GM21390 (cell line): ENCODE data around the gene CSNK1A1L.
A peak's percentile ranks its signal among the peaks of the same experiment; 100 is the strongest.
"Not testable (repeated sequence)": the region's sequence is repeated elsewhere in the genome, so short reads cannot be mapped to it uniquely, and the experiment has no call there.

Experiments
- ATAC-seq: cut with Tn5 transposase; IDR thresholded peaks from one replicate; pipeline ENCODE4 v1.9.1; 2021; ENCODE audit not compliant: unreplicated experiment

CSNK1A1L gene

DNA sequence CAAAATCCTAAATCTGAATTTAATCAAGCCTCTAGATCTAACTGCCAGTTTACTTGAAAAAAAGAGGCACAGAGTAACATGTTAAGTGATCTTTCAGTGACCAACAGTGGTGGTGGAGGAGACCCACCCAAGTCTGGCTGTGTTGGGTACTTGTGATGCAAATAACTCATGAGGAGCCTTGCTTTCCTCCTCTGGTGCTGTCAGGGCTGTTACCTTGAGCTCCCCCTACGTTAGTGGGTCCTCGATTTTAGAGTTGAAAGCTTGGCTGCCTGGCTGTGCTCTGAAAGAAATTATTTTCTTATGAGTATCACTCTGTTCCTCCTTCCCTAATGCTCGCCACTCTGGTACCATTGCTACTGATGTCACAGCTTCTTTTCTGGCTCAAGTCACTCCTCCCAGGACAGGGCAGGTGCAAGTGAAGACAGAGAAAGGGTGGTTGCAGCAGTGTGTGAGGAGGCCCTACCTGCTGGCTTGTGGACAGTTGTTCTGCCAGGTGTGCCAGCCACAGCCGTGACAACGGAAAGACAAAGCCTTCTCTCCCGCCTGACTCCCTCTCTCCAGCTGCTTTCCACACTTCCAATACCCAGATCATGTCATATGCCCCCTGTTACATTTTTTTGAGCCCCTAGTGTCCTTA lies 39.5 kb downstream of the CSNK1A1L start:
- ATAC-seq = no peak

GRCh38 chr13:37059848-37060192 lies 45.6 kb downstream of the CSNK1A1L start:
- peak; percentile 23 for ATAC-seq

DNA sequence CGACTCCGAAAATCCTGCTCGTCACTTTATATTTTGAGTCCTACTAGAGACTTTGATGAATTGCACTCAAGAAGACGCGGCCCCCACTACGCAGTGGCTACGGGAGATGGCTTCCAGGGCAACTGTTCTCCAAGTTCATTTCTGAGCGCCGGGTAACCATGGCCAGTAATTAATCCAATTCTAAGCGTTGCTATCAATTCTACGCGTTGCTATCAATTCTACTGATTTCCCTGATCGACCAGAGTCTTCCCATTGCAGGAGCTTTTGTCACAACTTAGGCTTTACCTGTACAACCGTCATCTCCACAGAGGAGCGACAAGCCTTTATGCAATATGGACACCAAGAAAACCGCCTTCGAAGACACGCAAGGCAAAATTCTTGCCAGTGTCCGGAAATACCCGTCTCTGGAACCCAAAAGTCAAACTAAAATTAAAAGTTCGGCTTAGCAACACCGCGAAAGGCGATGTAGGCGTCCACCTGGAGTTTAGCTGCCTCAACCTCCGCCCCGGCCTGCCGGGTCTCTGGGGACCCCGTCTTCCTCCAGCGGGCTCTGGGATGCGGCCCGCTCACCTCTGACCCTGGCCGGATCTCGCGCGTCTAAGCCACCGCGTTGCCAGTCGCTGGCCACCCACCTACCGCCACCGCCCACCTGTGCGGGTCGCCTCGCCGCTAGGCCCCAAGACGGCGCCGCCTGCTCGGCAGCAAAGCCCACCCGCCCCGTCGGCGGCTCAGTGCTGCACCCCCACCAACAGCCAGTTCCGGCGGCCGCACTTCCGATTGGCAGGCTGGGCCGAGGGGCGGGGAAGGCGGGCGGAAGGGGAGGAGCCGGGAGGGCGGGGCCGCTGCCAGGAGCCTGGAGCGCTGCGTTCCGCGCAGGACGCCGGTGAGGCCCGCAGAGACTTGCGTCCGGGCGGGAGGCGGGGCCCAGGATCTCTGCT lies 46.3 kb downstream of the CSNK1A1L start, which contains the start of gene SUPT20H:
SUPT20H (minus strand) TSS at position 779 of the 938 bp plus-strand sequence. CDS start 8,198 bp downstream, outside the sequence.
- peak; percentile 99 for ATAC-seq

- not testable (repeated sequence) for ATAC-seq
Observed at GRCh38 chr13:37056228-37056627, 49.2 kb downstream of the CSNK1A1L start.
